Coronary artery (tissue), 2 donors: ENCODE results near the gene SYNPO2L.

ENCODE experiments used
- DNase-seq: peaks from one replicate; pipeline ENCODE4 v3.0.0-alpha.2; 2017; ENCODE audit warnings: low spot score
- H3K27ac ChIP-seq, 2 donors: fragments of 200-600 bp; sonication (generic); one replicate each; pipeline ENCODE4 v1.5.1; 2016 to 2019
- H3K4me3 ChIP-seq: fragments of 200-600 bp; sonication (generic); 2 replicates; pipeline ENCODE4 v1.5.1; 2016; ENCODE audit warnings: mild to moderate bottlenecking, moderate library complexity
- CTCF ChIP-seq: fragments of 200-600 bp; sonication (generic); IDR thresholded peaks from one replicate; pipeline ENCODE4 v1.5.1; 2019; ENCODE audit warnings: antibody characterized with exemption

The SYNPO2L gene

GRCh38 chr10:73609116-73609515, 46.7 kb downstream of the SYNPO2L start:
- DNase-seq: no peak
- no peak for TF ChIP-seq CTCF

GRCh38 chr10:73601486-73601921, 54.3 kb downstream of the SYNPO2L start:
- no peak for DNase-seq
- no peak overlapping the region for H3K4me3 ChIP-seq
- no peak for TF ChIP-seq CTCF
- H3K27ac ChIP-seq: no peak overlapping the region

More at GRCh38 chr10:73609116-73609515, 46.7 kb downstream of the SYNPO2L start:
- H3K27ac ChIP-seq: no peak overlapping the region
- no peak overlapping the region for H3K4me3 ChIP-seq

GRCh38 chr10:73597346-73597745, 58.5 kb downstream of the SYNPO2L start:
- TF ChIP-seq CTCF: no peak
- no peak for DNase-seq
- Histone ChIP-seq H3K4me3 (no peak overlapping the region), H3K27ac (no peak overlapping the region)
